Sigmoid colon (tissue), 4 donors: ENCODE measurements around the gene CLPSL2.

ENCODE experiments used
- POLR2AphosphoS5 ChIP-seq, 4 donors: sonication (generic); formaldehyde crosslinking; IDR thresholded peaks; one replicate each; pipeline ENCODE4 v1.6.1; 2017; ENCODE audit warnings: antibody characterized with exemption in 4 of 4
- TF ChIP-seq, protein P1 (sequence below), 4 experiments: fragments of 450-650 bp in 3 of 4; fragments of 200-600 bp in 1 of 4; IDR thresholded peaks; one replicate each; pipeline ENCODE4 v1.5.1; 2016 to 2019; ENCODE audit warnings: antibody characterized with exemption in 4 of 4, mild to moderate bottlenecking in 3 of 4, moderate library complexity in 2 of 4

DNA sequence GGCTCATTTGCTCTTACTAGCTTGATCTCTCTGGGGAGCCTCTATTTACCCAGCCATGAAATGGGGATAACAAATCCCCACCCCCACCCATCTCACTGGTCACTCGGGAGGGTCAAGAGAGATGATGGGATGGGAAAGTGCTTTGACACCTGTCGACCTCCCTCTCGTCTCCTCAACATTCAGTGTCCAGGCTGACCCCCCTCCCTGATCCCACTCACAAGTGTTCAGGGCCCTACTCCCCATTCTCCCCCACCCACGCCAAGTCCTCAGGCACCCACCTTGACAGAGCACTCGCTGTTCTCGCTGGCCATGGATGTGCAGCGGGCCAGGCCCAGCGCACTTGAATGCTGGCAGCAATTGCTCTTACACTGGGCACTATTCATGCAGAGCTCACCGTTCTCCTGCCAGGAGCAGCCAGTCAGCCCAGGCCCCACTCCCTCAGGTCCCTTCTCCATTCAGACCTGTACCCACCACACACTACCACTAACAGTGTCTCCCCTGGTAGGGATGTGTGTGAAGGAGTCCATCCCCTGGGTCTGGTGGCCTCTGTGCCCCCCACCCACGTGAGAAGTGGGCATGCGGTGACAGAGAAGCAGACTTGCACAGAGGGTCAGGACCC is 19.2 kb downstream of the CLPSL2 start:
- TF ChIP-seq, protein P1, sequence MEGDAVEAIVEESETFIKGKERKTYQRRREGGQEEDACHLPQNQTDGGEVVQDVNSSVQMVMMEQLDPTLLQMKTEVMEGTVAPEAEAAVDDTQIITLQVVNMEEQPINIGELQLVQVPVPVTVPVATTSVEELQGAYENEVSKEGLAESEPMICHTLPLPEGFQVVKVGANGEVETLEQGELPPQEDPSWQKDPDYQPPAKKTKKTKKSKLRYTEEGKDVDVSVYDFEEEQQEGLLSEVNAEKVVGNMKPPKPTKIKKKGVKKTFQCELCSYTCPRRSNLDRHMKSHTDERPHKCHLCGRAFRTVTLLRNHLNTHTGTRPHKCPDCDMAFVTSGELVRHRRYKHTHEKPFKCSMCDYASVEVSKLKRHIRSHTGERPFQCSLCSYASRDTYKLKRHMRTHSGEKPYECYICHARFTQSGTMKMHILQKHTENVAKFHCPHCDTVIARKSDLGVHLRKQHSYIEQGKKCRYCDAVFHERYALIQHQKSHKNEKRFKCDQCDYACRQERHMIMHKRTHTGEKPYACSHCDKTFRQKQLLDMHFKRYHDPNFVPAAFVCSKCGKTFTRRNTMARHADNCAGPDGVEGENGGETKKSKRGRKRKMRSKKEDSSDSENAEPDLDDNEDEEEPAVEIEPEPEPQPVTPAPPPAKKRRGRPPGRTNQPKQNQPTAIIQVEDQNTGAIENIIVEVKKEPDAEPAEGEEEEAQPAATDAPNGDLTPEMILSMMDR (IDR thresholded peaks at IDR 0.05): no peak
- TF ChIP-seq POLR2AphosphoS5 (IDR thresholded peaks at IDR 0.05): no peak
